ENCODE results near the gene MREG.

- no peak for TF ChIP-seq CTCF (IDR thresholded peaks at IDR 0.05; ENCODE audit: low read depth, low read length)
- TF ChIP-seq POLR2A (IDR thresholded peaks at IDR 0.05; ENCODE audit: extremely low read depth, insufficient read length): no peak
- no peak for TF ChIP-seq MYC (IDR thresholded peaks at IDR 0.05; ENCODE audit: low read depth, low read length)
These were observed 44.4 kb upstream of the MREG start for GRCh38 chr2:216057688-216058193.

Data from NB4 (cell line).